Right lobe of liver (tissue), 4 donors: ENCODE measurements around the gene DSCAML1.

Experiments used
- CTCF ChIP-seq, 4 donors: fragments of 200-600 bp in 3 of 4; fragments of 450-650 bp in 1 of 4; IDR thresholded peaks; one replicate each; pipeline versions ENCODE4 v1.5.1 to v1.8.0; 2016 to 2022; ENCODE audit warnings: antibody characterized with exemption in 4 of 4, mild to moderate bottlenecking in 2 of 4
- POLR2A ChIP-seq: fragments of 450-650 bp; IDR thresholded peaks from one replicate; pipeline ENCODE4 v1.6.1; 2017; ENCODE audit warnings: antibody characterized with exemption, mild to moderate bottlenecking
- donor health status: DM: no; HTN: no; CAD: no.
- donor health status: DM: no; HTN: no; CAD: no.
- donor health status: DM: no; HTN: yes; CAD: no.

- TF ChIP-seq CTCF (IDR thresholded peaks at IDR 0.05) (no peak), POLR2A (no peak)
Observed at GRCh38 chr11:117593065-117593464, 204.0 kb downstream of the DSCAML1 start.
